Caco-2 (cell line): ENCODE data around the gene SLC22A17. TPM values are rescaled to one million over a fixed set of nuclear protein-coding genes. Genes with fewer than 3 reads are reported as not detected.

ENCODE experiments used
- BruUV-seq: library from RNA; stranded (reverse); fragments of 400-500 nt; replicated peaks from 2 replicates; lab custom pipeline; 2021; lab: Mats Ljungman, UMichigan
- CTCF ChIA-PET: fragments of 300-600 bp; sonication (Branson Sonifier 250); formaldehyde crosslinking; loops from one replicate; lab custom pipeline; 2022; ENCODE audit warnings: antibody characterized with exemption; lab: Charles Lee
- POLR2A ChIA-PET: fragments of 300-600 bp; sonication (Branson Sonifier 250); formaldehyde crosslinking; loops from one replicate; lab custom pipeline; 2022; ENCODE audit warnings: antibody characterized with exemption; lab: Charles Lee
- DNase-seq, 2 experiments: peaks; one replicate each; pipeline versions ENCODE4 v3.0.0 to v3.0.0-alpha.2; 2020 to 2022
- H3K27me3 ChIP-seq: replicated peaks from 2 replicates; pipeline ENCODE4 v1.6.0; 2011; ENCODE audit warnings: low read length; ENCODE audit not compliant: control insufficient read depth, insufficient read depth
- H3K36me3 ChIP-seq: 2 replicates; pipeline ENCODE4 v1.5.1; 2011; ENCODE audit warnings: low read length; ENCODE audit not compliant: control insufficient read depth, insufficient read depth
- H3K4me1 ChIP-seq: fragments of 250-450 bp; sonication (Bioruptor Pico); 2 replicates; pipeline ENCODE4 v1.5.1; 2020; ENCODE audit warnings: mild to moderate bottlenecking
- H3K4me3 ChIP-seq: 2 replicates; pipeline ENCODE4 v1.5.1; 2011; ENCODE audit warnings: low read depth, mild to moderate bottlenecking, control low read depth, low read length
- H3K9me3 ChIP-seq: fragments of 250-450 bp; sonication (Bioruptor Pico); 2 replicates; pipeline ENCODE4 v1.5.1; 2020; ENCODE audit warnings: mild to moderate bottlenecking, moderate library complexity
- H3K27ac Mint-ChIP-seq: one replicate; pipeline ENCODE4 v1.8.0; 2022; ENCODE audit warnings: mixed read lengths; ENCODE audit not compliant: unreplicated experiment
- H3K27me3 Mint-ChIP-seq: one replicate; pipeline ENCODE4 v1.8.0; 2022; ENCODE audit warnings: mixed read lengths; ENCODE audit not compliant: insufficient read depth, unreplicated experiment
- H3K36me3 Mint-ChIP-seq: one replicate; pipeline ENCODE4 v1.8.0; 2022; ENCODE audit warnings: mild to moderate bottlenecking, mixed read lengths; ENCODE audit not compliant: insufficient read depth, unreplicated experiment
- H3K4me1 Mint-ChIP-seq: one replicate; pipeline ENCODE4 v1.8.0; 2022; ENCODE audit warnings: low read depth, mixed read lengths; ENCODE audit not compliant: unreplicated experiment
- H3K4me3 Mint-ChIP-seq: one replicate; pipeline ENCODE4 v1.8.0; 2022; ENCODE audit warnings: mild to moderate bottlenecking, moderate library complexity, mixed read lengths; ENCODE audit not compliant: unreplicated experiment
- H3K9me3 Mint-ChIP-seq: one replicate; pipeline ENCODE4 v1.8.0; 2022; ENCODE audit warnings: mixed read lengths; ENCODE audit not compliant: unreplicated experiment
- CTCF ChIP-seq, 2 experiments: fragments of 200-600 bp in 1 of 2; IDR thresholded peaks; 1 replicate in 1 of 2; 2 replicates in 1 of 2; pipeline versions ENCODE4 v1.5.1 to v1.8.0; 2011 to 2022; ENCODE audit warnings: antibody characterized with exemption in 1 of 2, control low read depth in 1 of 2, inconsistent platforms in 1 of 2, low read depth in 1 of 2, low read length in 1 of 2, mild to moderate bottlenecking in 1 of 2, moderate library complexity in 1 of 2; ENCODE audit not compliant: insufficient read depth in 1 of 2, severe bottlenecking in 1 of 2, unreplicated experiment in 1 of 2
- intact Hi-C: fragments of 100-400 bp; cut with micrococcal nuclease; formaldehyde crosslinking; loops from one replicate; pipeline ENCODE4 v1.10.0; 2022; ENCODE audit not compliant: unreplicated experiment
- total RNA-seq: library from RNA; stranded (reverse); gene quantifications from 2 replicates; pipeline ENCODE4 v1.2.3, GENCODE V29; 2022

Gene SLC22A17
- total RNA-seq, 1 experiment from 2014 or later, result 3.1 TPM

- DNase-seq, result no peak
- intact Hi-C loops, result loop anchor here (5.0 kb wide), 1 partner anchor 689 kb away; no protein-coding TSS in a partner anchor
- Mint-ChIP-seq H3K9me3 (no peaks in the 10 kb centered on the region), H3K4me1 (no peaks in the 10 kb centered on the region), H3K27ac (no peak overlapping the region), H3K4me3 (no peak overlapping the region), H3K27me3 (peaks cover 14% of the 10 kb centered on the region), H3K36me3 (no peaks in the 10 kb centered on the region)
- no peak for TF ChIP-seq CTCF (IDR thresholded peaks at IDR 0.05; ENCODE audit: insufficient read depth in 1 of 2, low read depth in 1 of 2, low read length in 1 of 2, severe bottlenecking in 1 of 2, unreplicated experiment in 1 of 2)
- Histone ChIP-seq H3K4me1 (no peaks in the 10 kb centered on the region), H3K9me3 (no peaks in the 10 kb centered on the region), H3K36me3 (no peaks in the 10 kb centered on the region), H3K27me3 (no peaks in the 10 kb centered on the region; the same call in 1 of the 2 replicates), H3K4me3 (no peak overlapping the region)
- POLR2A ChIA-PET, result no interaction called here
- CTCF ChIA-PET, result no interaction called here
- no TSS peak for BruUV-seq
Measured at GRCh38 chr14:23377573-23378563, 25.2 kb upstream of the SLC22A17 start.

- TF ChIP-seq CTCF (IDR thresholded peaks at IDR 0.05; ENCODE audit: insufficient read depth in 1 of 2, low read depth in 1 of 2, low read length in 1 of 2, severe bottlenecking in 1 of 2, unreplicated experiment in 1 of 2), result no peak
- no peak for DNase-seq
- H3K27ac Mint-ChIP-seq, result no peak overlapping the region
- ChIA-PET POLR2A (no interaction called here), CTCF (no interaction called here)
- H3K27me3 Mint-ChIP-seq, result peaks cover 15% of the 10 kb centered on the region
- Histone ChIP-seq H3K36me3 (no peaks in the 10 kb centered on the region), H3K27me3 (no peaks in the 10 kb centered on the region; the same call in 1 of the 2 replicates), H3K4me3 (no peak overlapping the region), H3K9me3 (no peaks in the 10 kb centered on the region), H3K4me1 (no peaks in the 10 kb centered on the region)
- no peaks in the 10 kb centered on the region for H3K36me3 Mint-ChIP-seq
- H3K9me3 Mint-ChIP-seq, result no peaks in the 10 kb centered on the region
- no peaks in the 10 kb centered on the region for H3K4me1 Mint-ChIP-seq
- no peak overlapping the region for H3K4me3 Mint-ChIP-seq
- intact Hi-C loops, result loop anchor here (5.0 kb wide), 1 partner anchor 690 kb away; no protein-coding TSS in a partner anchor
- no TSS peak for BruUV-seq
Measured at GRCh38 chr14:23377198-23377550, 24.5 kb upstream of the SLC22A17 start.

- H3K4me3 Mint-ChIP-seq, result no peak within 1 kb of the TSS
- intact Hi-C loops, result loop anchor here (5.0 kb wide), 1 partner anchor 691 kb away; no protein-coding TSS in a partner anchor
- Histone ChIP-seq H3K27me3 (no peaks in the 10 kb centered on the region; the same call in 1 of the 2 replicates), H3K36me3 (no peaks in the 10 kb centered on the region), H3K4me3 (no peak within 1 kb of the TSS), H3K9me3 (no peaks in the 10 kb centered on the region), H3K4me1 (no peaks in the 10 kb centered on the region)
- no peak for DNase-seq
- POLR2A ChIA-PET, result no interaction called here
- no peak within 1 kb of the TSS for H3K27ac Mint-ChIP-seq
- TF ChIP-seq CTCF (IDR thresholded peaks at IDR 0.05; ENCODE audit: insufficient read depth in 1 of 2, low read depth in 1 of 2, low read length in 1 of 2, severe bottlenecking in 1 of 2, unreplicated experiment in 1 of 2), result no peak
- peaks cover 15% of the 10 kb centered on the region for H3K27me3 Mint-ChIP-seq
- no TSS peak for BruUV-seq
- H3K4me1 Mint-ChIP-seq, result no peaks in the 10 kb centered on the region
- H3K36me3 Mint-ChIP-seq, result no peaks in the 10 kb centered on the region
- CTCF ChIA-PET, result no interaction called here
- no peaks in the 10 kb centered on the region for H3K9me3 Mint-ChIP-seq
Measured at GRCh38 chr14:23376482-23377197, 24.0 kb upstream of the SLC22A17 start, which contains the start of gene CMTM5. Gene CMTM5, plus strand, starts transcription at chr14:23377046. Its CDS starts 206 bp downstream, at chr14:23377252.
